Muscle of arm (tissue), 12 donors: ENCODE measurements around the gene CCNL1. TPM values are rescaled to one million over a fixed set of nuclear protein-coding genes. Genes with fewer than 3 reads are reported as not detected.
"Not testable (repeated sequence)": the region's sequence is repeated elsewhere in the genome, so short reads cannot be mapped to it uniquely, and the experiment has no call there.

Source experiments
- DNase-seq: peaks from one replicate; pipeline ENCODE4 v3.0.0-alpha.2; 2013
- polyA plus RNA-seq, 12 donors: library from polyadenylated mRNA; unstranded; fragments of 120-200 nt; gene quantifications; one replicate each; pipeline ENCODE4 v1.2.1, GENCODE V29; 2013; ENCODE audit not compliant: insufficient read length in 12 of 12

CCNL1 gene
- polyA plus RNA-seq, 12 donors: 60.2 to 188 (median 97.6) TPM; not detected in 1

DNA sequence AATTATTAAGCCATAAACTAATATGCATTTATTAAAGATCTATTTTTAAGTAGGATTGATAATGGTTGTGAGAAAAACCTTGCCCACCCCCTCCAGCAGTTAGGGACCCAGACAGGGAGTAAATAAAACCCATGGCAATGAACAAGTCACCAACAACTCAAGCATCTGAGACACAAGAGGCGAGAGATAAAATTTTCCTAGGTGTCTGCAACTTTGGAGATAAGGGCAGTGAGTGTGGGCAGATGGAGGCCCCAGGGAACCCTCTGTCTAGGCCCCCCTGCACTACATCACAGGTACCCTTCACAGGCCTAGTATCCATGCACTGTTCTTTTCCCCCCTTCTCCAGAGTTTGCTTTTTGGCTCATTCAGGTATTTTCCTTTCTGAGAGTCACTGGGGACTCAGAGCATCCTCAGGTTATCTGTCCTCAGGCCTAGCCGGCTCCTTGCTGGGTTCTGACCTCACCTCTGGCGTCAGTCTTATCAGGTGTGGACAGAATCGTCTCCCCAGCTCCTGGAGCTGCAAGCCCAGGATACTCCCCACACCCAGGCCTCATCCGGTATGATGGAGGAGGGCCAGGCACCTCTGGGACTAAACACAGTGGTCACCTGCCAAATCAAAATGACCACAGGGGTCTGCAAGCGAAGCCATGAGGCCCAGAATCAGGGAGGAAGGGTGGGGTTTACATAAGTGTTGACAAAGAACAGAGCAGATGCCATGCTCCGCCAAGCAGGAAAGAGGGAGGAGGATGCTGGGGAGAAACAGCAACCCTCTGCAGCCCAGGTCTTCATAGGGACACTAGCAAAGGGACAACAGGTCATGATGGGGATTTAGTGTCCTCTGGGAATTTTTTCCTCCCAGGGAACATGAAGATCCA lies 50.4 kb downstream of the CCNL1 start:
- no peak for DNase-seq

DNA sequence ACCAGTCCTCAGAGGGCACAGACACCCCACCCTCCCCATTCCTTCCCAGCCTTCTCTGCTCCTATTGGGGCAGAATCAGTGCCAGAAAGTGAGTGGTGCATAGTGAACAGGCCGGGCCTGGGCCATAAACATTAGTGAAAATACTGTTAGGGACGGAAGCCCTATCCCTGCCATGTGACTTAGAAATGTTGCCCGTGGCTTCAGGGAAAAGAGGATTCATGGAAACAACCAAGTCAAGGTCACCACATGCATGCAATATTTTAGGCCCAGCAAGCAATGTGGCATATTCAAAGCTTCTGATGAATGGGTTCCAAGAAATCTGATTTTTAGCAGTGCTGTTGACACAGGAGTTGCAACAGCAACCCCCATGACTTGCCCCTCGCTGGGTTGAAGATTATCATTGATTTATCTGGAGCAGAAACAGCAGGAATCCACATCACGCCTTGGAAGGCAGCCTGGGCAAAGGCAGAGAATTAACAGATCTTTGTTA lies 52.3 kb downstream of the CCNL1 start:
- no peak for DNase-seq

DNA sequence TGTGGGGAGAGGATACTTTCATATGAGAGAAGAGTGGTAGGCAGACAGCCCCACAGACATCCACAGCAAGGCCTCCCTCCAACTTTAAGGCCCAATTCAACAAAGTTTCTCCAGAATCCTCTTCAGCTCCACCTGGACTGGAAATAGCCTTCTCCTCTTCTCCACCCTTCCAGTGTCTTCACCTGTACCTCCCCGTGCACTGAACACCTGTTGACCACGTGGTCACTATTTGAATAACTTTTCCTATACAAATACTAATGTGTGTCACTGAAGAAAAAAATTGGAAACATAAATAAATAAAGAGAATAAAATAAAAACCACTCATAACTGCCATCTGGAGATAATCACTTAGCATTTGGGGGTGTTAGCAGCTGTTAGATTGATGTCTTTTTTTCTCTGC lies 52.9 kb downstream of the CCNL1 start:
- DNase-seq: no peak

DNA sequence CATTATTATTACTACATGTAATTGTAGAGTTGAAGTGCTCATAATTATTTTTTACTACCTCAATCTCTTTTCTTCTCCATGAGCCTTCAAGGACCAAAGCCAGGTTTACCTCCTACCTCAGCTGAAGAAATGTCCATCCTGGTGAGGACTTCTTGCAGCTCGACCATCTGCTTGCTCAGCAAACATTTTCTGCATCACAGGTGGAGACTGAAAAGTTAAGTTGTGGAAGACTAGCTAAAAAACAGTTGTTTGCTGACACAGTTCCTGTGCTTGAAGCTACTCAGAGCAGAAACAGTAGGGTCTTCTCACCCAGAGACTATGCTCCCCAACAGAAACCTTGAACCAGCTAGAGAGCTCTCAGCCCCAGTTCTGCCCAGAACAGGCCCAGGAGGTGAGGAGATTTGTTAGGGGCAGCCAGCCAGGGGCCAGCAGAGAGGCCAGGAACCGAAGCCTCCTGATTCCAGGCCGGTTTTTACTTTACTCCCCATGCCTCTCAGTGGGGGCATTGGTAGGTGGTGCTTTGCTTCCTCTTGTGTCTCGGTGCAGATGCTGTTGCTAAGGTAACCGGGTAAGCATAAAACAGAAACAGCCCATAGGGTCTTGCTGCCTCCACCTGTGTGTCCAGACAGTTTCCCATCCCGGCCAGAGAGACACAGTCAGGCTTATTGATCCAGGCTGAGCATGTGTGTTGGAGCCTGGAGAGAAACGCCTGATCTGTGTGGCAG lies 54.9 kb downstream of the CCNL1 start:
- DNase-seq: no peak

DNA sequence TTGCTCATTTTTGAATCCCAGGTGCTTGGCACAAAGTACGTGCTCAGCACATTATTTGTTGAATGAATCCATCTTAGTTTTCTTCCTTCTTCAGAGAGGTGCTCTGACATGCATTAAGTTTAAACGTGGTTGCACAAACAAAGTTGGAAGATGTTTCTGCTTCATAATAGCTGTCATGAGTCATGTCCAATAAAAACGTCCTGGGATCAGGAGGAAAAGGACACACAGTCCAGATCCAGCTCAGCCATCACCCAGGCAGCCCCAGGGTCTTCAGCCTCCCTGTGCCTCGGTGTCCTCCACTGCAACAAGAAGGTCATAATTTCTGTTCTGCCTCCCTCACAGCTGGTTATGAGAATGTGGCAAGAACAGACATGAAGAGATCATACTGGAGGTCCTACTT lies 55.4 kb downstream of the CCNL1 start:
- DNase-seq: no peak

DNA sequence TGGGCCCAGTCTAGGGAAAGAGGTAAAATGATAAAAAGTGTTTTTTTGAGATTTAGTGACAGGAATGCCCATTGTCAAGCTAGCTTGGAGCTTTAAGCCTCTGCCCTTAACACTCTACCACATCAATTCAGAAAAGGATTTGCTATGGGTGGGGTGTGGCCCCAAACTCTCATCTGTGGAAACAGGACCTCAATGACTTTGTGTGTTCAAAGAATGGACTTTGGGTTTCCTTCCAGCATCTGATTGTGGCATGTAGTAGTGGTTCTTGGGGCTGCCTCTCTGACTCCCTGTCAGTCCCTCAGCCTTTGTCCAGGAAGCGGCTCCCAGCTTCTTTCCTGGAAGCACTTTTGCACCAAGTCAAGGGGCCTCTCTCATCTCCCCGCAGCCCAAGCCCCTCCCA lies 56.1 kb downstream of the CCNL1 start:
- DNase-seq: no peak

DNA sequence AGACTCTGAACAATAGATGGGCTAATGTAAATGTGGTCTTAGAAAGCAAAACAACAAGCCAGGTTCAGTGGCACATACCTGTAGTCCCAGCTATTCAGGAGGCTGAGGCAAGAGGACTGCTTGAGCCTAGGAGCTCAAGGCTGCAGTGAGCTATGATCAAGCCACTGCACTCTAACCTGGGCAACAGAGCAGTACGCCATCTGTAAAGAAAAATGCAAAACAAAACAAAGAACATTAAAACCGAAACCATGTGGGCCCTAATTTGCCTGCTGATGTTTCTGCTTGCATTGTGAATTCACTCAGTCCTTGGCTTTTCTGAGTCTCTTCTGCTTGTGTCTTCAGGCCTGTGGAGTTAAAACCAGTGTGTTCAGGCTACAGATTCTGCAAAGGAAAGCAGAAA lies 56.7 kb downstream of the CCNL1 start:
- no peak for DNase-seq

DNA sequence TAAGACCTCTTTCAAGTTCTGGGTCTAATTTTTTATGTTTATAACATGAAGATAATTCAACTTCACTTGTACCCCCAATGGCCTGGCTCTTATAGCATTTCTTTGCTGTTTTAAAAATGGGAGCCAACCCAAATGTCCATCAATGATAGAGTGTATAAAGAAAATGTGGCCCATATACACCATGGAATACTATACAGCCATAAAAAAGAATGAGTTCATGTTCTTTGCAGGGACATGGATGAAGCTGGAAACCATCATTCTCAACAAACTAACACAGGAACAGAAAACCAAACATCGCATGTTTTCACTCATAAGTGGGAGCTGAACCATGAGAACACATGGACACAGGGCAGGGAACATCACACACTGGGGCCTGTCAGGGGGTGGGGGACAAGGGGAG lies 57.4 kb downstream of the CCNL1 start:
- DNase-seq: not testable (repeated sequence)

DNA sequence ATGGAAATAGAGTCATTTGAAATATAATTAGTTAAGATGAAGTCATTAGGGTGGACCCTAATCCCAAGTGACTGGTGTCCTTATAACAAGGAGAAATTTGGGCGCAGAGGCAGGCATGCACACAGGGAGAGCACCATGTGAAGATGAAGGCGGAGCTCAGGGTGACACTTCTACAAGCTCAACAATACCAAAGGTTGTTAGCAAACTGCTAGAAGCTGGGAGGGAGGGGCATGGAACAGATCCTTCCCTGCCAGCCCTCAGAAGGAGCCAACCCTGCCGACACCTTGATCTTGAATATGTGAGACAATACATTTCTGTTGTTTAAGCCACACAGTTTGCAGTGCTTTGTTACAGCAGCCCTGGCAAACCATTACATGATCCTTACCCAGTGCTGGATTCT lies 57.8 kb downstream of the CCNL1 start:
- no peak for DNase-seq

DNA sequence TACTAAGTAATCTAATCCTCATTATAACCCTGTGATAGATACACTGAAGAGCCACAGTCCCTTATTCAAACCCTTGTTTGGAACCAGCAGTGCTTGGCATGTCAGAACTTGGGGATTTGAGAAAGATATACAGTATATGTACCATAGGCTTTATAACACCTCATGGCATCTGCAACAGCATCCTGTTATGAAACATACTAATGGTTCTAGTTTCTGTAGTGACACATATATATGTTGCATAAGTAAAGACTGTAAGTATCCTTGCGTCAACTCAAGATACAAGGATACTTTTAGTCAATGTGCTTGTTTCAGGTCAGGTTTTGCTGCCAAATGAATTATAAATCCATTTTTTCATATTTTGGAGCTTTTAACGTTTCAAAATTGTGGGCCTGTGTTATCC lies 58.5 kb downstream of the CCNL1 start:
- DNase-seq: no peak

DNA sequence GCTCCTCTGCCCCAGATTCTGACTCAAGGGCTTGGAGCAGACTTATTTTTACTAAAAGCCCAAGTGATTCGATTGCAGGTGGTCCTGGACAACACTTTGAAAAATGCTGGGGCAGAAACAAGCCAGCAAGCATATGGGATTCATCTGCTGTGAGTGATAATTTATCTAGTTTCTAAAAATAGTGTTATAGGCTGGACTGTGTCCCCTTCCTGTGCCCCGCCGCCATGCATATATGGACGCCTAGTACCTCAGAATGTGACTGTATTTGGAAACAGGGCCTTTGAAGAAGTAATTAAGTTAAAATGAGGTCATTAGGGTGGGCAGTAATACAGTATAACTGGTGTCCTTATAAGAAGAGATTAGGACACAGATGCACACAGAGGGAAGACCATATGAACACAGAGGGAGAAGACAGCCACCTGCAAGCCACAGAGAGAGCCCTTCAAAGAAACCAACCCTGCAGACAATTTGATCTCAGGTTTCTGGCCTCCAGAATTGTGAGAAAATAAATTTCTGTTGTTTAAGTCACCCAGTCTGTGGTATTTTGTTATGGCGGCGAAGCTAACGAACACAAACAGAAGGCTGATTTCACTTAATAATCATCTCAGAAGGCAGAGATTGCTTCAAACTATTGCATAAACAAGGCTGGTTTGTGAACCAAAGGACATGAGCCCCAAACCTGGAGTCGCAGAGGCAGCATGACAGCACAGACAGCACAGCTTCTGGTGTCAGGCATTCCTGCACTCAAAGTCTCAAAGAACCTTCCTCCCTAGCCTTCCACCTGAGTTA lies 59.1 kb downstream of the CCNL1 start:
- DNase-seq: no peak

DNA sequence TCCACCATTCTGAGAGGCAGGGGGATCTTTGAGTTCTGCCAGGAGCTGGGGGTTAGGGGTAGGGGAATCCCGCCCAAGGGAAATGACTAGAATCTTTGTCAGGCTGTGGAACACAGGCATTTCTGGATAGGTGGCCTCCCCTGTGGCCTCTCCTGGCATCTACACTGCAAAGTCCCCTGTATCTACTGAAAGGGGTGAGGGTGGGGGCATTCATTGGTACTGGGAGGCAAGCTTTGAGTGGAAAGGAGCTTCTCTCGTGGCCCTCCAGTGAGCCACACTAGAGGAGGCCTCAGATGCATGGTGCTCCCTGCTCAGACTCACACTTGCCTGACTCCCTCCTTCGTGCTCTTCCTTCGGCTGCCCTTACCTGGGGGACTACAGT lies 59.9 kb downstream of the CCNL1 start:
- no peak for DNase-seq

DNA sequence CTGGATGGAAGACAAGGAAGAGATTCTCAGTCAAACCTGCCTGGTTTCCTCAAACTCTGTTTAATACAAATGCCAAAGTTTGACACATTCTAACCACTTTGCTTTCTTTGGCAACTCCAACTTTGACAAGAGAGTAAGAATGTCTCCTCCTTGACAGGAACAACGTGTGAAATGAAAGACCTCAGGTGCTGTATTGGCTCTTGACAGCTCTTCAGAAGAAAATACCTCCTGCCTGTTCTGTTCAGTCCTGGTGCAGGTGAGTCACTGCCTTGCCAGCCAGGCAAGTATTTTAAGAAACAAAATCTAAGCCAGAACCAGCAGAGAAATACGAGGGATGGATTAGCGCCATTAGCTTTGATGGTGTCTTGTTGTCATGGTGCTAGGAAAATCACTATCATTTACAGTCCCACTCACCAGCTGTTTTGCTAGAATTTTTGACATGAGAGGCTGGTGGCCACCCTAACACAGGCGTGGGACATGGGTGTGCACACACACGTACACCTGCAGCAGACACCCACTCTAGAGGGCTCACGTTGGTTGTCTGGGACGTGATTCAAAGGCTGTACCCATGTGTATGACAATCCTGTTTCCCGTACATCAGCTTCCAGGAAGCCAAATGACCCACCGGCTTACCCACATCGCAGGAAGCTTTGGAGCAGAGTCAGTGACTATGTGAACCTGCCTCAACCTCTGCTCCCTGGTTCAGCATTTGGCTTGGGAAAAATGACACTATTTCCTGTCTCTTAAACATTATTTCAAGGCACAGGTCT lies 60.4 kb downstream of the CCNL1 start:
- DNase-seq: no peak

DNA sequence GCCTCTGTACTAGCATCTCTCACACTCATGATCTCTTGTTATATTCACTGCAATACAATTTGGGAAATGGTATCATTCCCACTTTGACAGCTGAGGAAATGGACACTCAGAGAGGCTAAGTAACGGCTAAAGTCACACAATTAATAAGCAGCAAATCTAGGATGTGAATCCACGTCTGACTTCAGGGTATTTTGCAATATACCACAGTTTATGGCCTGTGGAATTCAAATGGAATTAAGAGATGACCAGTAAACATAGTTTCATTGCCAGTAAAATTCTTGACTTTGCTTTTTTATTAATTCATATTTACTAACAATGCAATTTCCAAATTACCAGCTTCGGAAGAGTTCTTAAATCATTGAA lies 61.1 kb downstream of the CCNL1 start:
- DNase-seq: no peak

DNA sequence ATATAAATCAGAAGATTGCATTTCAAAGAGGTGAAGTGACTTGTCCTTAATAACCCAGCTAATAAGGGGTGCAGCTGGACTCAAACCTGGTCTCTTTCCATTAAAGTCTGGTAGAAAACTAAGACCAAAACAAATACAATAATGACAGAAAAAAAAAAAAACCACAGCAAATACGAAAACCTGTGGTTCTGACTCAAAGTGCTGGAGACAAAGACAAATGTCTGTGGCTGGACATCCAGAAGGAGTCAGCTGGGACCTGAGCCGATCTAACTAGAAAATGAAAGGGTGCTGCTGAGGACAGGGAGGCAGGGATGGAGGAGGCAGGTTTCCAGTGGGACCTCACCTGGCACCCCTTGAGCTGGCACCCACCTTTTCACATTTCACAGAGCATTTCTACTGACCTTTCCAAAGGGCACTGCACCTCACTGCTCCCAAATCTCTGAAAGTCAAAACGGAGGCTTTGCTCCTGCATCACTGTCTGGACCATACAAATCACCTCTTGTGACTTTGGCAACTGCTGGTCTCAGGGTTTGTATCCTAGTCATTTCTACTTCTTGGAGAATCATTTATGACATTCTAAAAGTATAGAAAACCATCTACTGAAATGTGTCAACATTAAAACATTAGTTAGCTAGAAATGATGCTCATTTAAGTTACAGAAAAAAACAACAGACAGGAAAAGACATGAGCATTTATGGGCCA lies 61.7 kb downstream of the CCNL1 start:
- DNase-seq: no peak
